Endothelial cell of umbilical vein (primary cell): ENCODE results near the gene NTRK2. TPM values are rescaled to one million over a fixed set of nuclear protein-coding genes. Genes with fewer than 3 reads are reported as not detected.

ENCODE experiments used
- BruUV-seq: library from RNA; stranded (reverse); fragments of 400-500 nt; replicated peaks from 2 replicates; lab custom pipeline; 2021; lab: Mats Ljungman, UMichigan
- CTCF ChIA-PET: fragments of 300-600, 350-600 bp; sonication (Branson Sonifier 250); formaldehyde crosslinking; loops from one replicate; lab custom pipeline; 2021; ENCODE audit warnings: antibody characterized with exemption, inconsistent platforms; lab: Charles Lee
- POLR2A ChIA-PET: fragments of 300-600, 350-600 bp; sonication (Branson Sonifier 250); formaldehyde crosslinking; loops from one replicate; lab custom pipeline; 2021; ENCODE audit warnings: antibody characterized with exemption, inconsistent platforms; lab: Charles Lee
- DNase-seq: peaks from one replicate; pipeline ENCODE4 v3.0.0-alpha.2; 2011; ENCODE audit warnings: low read depth, low spot score
- FAIRE-seq: peaks from 2 replicates; lab custom pipeline; 2011; peaks lifted over from hg19 to GRCh38; lab: Jason Lieb, UNC
- H2AFZ ChIP-seq: 2 replicates; pipeline ENCODE4 v1.6.0; 2012; ENCODE audit warnings: low read depth, low read length, control low read depth, inconsistent platforms
- H3K27ac ChIP-seq: 2 replicates; pipeline ENCODE4 v1.5.1; 2011; ENCODE audit warnings: low read depth, mild to moderate bottlenecking, control low read depth, low read length, moderate library complexity; ENCODE audit not compliant: insufficient read depth
- H3K27me3 ChIP-seq, 2 experiments: 2 replicates each; pipeline versions ENCODE4 v1.6.0 to v1.6.1; 2011; ENCODE audit warnings: low read length in 2 of 2, mixed read lengths in 1 of 2; ENCODE audit not compliant: control insufficient read depth in 2 of 2, insufficient read depth in 2 of 2
- H3K36me3 ChIP-seq, 2 experiments: 2 replicates in 1 of 2; 3 replicates in 1 of 2; pipeline ENCODE4 v1.5.1; 2011; ENCODE audit warnings: low read length in 2 of 2, mild to moderate bottlenecking in 1 of 2, moderate library complexity in 1 of 2; ENCODE audit not compliant: control insufficient read depth in 2 of 2, insufficient read depth in 2 of 2; ENCODE audit errors: extremely low read depth in 1 of 2
- H3K4me1 ChIP-seq: 3 replicates; pipeline ENCODE4 v1.5.1; 2011; ENCODE audit warnings: mild to moderate bottlenecking, low read length; ENCODE audit not compliant: control insufficient read depth, insufficient read depth; ENCODE audit errors: extremely low read depth
- H3K4me2 ChIP-seq: 2 replicates; pipeline ENCODE4 v1.6.1; 2011; ENCODE audit warnings: low read length, control low read depth, mixed read lengths; ENCODE audit not compliant: insufficient read depth
- H3K4me3 ChIP-seq, 3 experiments: fragments of 200-600 bp in 1 of 3; sonication (generic), shearing (Covaris generic) in 1 of 3; replicated peaks in 1 of 3; 2 replicates each; pipeline ENCODE4 v1.5.1; 2011 to 2016; ENCODE audit warnings: control low read depth in 3 of 3, low read length in 3 of 3, mild to moderate bottlenecking in 2 of 3, inconsistent platforms in 1 of 3, low read depth in 1 of 3, moderate library complexity in 1 of 3; ENCODE audit not compliant: insufficient read depth in 1 of 3
- H3K79me2 ChIP-seq: 2 replicates; pipeline ENCODE4 v1.6.0; 2012; ENCODE audit warnings: low read length, inconsistent platforms; ENCODE audit not compliant: control insufficient read depth, insufficient read depth
- H3K9ac ChIP-seq: replicated peaks from 2 replicates; pipeline ENCODE3; 2011; ENCODE audit warnings: low read length, control low read depth; ENCODE audit not compliant: insufficient read depth; ENCODE audit errors: extremely low read depth
- H3K9me1 ChIP-seq: replicated peaks from 3 replicates; pipeline ENCODE4 v1.6.0; 2011; ENCODE audit warnings: mild to moderate bottlenecking, low read length; ENCODE audit not compliant: control insufficient read depth, insufficient read depth; ENCODE audit errors: extremely low read depth
- H3K9me3 ChIP-seq: replicated peaks from 2 replicates; pipeline ENCODE4 v1.5.1; 2012; ENCODE audit warnings: low read length, inconsistent platforms; ENCODE audit not compliant: control insufficient read depth, insufficient read depth
- H4K20me1 ChIP-seq: replicated peaks from 2 replicates; pipeline ENCODE3; 2011; ENCODE audit warnings: mild to moderate bottlenecking, low read length; ENCODE audit not compliant: control insufficient read depth, insufficient read depth; ENCODE audit errors: extremely low read depth
- CTCF ChIP-seq, 2 donors: IDR thresholded peaks; 1 replicate in 1 of 2; 2 replicates in 1 of 2; pipeline ENCODE4 v1.5.1; 2011; ENCODE audit warnings: low read length in 2 of 2, mild to moderate bottlenecking in 2 of 2, moderate library complexity in 2 of 2, control low read depth in 1 of 2, inconsistent platforms in 1 of 2, low read depth in 1 of 2; ENCODE audit not compliant: insufficient read depth in 1 of 2; ENCODE audit errors: extremely low read depth in 1 of 2
- EZH2 ChIP-seq: IDR thresholded peaks from 2 replicates; pipeline ENCODE4 v1.6.1; 2012; ENCODE audit warnings: borderline replicate concordance, low read depth, mild to moderate bottlenecking, moderate library complexity, low read length, inconsistent platforms; ENCODE audit not compliant: severe bottlenecking
- FOS ChIP-seq: IDR thresholded peaks from 2 replicates; pipeline ENCODE4 v1.6.1; 2011; ENCODE audit warnings: mild to moderate bottlenecking, low read length, moderate library complexity, borderline replicate concordance; ENCODE audit not compliant: insufficient read depth
- GATA2 ChIP-seq: IDR thresholded peaks from 2 replicates; pipeline ENCODE4 v1.7.0; 2011; ENCODE audit warnings: low read depth, mild to moderate bottlenecking, moderate library complexity, mixed read lengths, low read length; ENCODE audit not compliant: insufficient read length, insufficient read depth
- JUN ChIP-seq: IDR thresholded peaks from 2 replicates; pipeline ENCODE4 v1.6.1; 2011; ENCODE audit warnings: borderline replicate concordance, low read depth; ENCODE audit not compliant: insufficient read length, insufficient read depth
- MAX ChIP-seq: IDR thresholded peaks from 2 replicates; pipeline ENCODE4 v1.6.1; 2011; ENCODE audit not compliant: insufficient read depth, insufficient read length
- MYC ChIP-seq: IDR thresholded peaks from one replicate; pipeline ENCODE4 v1.6.1; 2011; ENCODE audit warnings: mild to moderate bottlenecking, low read depth, low read length
- POLR2A ChIP-seq: IDR thresholded peaks from 2 replicates; pipeline ENCODE4 v1.6.1; 2012; ENCODE audit warnings: low read depth, mild to moderate bottlenecking, control low read depth, low read length
- POLR2AphosphoS5 ChIP-seq: IDR thresholded peaks from 2 replicates; pipeline ENCODE4 v1.6.1; 2012; ENCODE audit warnings: low read depth, mild to moderate bottlenecking, control low read depth, low read length, moderate library complexity; ENCODE audit not compliant: insufficient read depth
- dilution Hi-C: fragments of 300-500 bp; cut with MboI; formaldehyde crosslinking; loops from one replicate; pipeline ENCODE4 v1.15.0; 2019; ENCODE audit warnings: low sequenced_read_pairs; ENCODE audit not compliant: extremely low pct_ligation_motif_present
- intact Hi-C: fragments of 100-400 bp; cut with micrococcal nuclease; formaldehyde crosslinking; loops from one replicate; pipeline ENCODE4 v1.10.0; 2022
- polyA plus RNA-seq, 4 experiments: library from polyadenylated mRNA; depleted of rRNA in 3 of 4; stranded (reverse) in 3 of 4; unstranded in 1 of 4; fragments of >200 nt; gene quantifications; 2 replicates each; pipeline versions ENCODE4 v1.2.1 to v1.2.3, GENCODE V29; 2011 to 2012; ENCODE audit warnings: missing spikeins in 1 of 4
- total RNA-seq: library from RNA; stranded (reverse); gene quantifications from 2 replicates; pipeline ENCODE4 v1.2.3, GENCODE V29; 2021

NTRK2 gene
- total and polyA plus RNA-seq, 2 donors (not counting 3 experiments of a cell fraction or from before 2014, with no cell fraction given): 0.01 to 0.13 TPM

- no peaks in the 10 kb centered on the region for H3K9me3 ChIP-seq
- ChIA-PET POLR2A (no interaction called here), CTCF (no interaction called here)
- peaks cover 0 to 1% of the 10 kb centered on the region in 2 experiments for H3K27me3 ChIP-seq
- H2AFZ ChIP-seq: no peak overlapping the region
- no peaks in the 10 kb centered on the region for H3K4me1 ChIP-seq
- no peak overlapping the region for H3K4me2 ChIP-seq
- H4K20me1 ChIP-seq: no peaks in the 10 kb centered on the region
- no peak overlapping the region for H3K27ac ChIP-seq
- no peak overlapping the region for H3K4me3 ChIP-seq
- H3K9me1 ChIP-seq: no peaks in the 10 kb centered on the region
- no peak for TF ChIP-seq EZH2
- TF ChIP-seq FOS: no peak
- TF ChIP-seq JUN: no peak
- no peak for TF ChIP-seq GATA2
- no peak for TF ChIP-seq POLR2A
- no peak for TF ChIP-seq MAX
- no peak for TF ChIP-seq MYC
- no peak for TF ChIP-seq CTCF (IDR thresholded peaks at IDR 0.05; ENCODE audit: extremely low read depth in 1 of 2, insufficient read depth in 1 of 2, low read depth in 1 of 2, low read length in 2 of 2)
- TF ChIP-seq POLR2AphosphoS5: no peak
- no peak for FAIRE-seq
- intact Hi-C loops: no loop called here
- no peak for DNase-seq
- BruUV-seq: no TSS peak
- dilution Hi-C loops: no loop called here
- H3K9ac ChIP-seq: no peak overlapping the region
- H3K79me2 ChIP-seq: no peaks in the 10 kb centered on the region
- no peaks in the 10 kb centered on the region for H3K36me3 ChIP-seq
These were observed 375.7 kb downstream of the NTRK2 start for GRCh38 chr9:85045271-85045670.
